Osteoblast (primary cell): ENCODE measurements around the gene INVS. TPM values are rescaled to one million over a fixed set of nuclear protein-coding genes. Genes with fewer than 3 reads are reported as not detected.

Source experiments
- DNase-seq: peaks from one replicate; pipeline ENCODE4 v3.0.0; 2011; ENCODE audit warnings: low spot score, mixed read lengths; ENCODE audit not compliant: insufficient read length; ENCODE audit errors: missing footprints
- H2AFZ ChIP-seq: 2 replicates; pipeline ENCODE4 v1.6.0; 2011; ENCODE audit warnings: mild to moderate bottlenecking, low read length
- H3K27ac ChIP-seq: 2 replicates; pipeline ENCODE4 v1.5.1; 2011; ENCODE audit warnings: mild to moderate bottlenecking, low read depth, low read length, moderate library complexity
- H3K27me3 ChIP-seq: 2 replicates; pipeline ENCODE4 v1.6.0; 2012; ENCODE audit warnings: mild to moderate bottlenecking, control low read depth, inconsistent platforms, low read length, moderate library complexity; ENCODE audit not compliant: insufficient read depth
- H3K36me3 ChIP-seq: 2 replicates; pipeline ENCODE4 v1.5.1; 2011; ENCODE audit warnings: mild to moderate bottlenecking, low read length, control low read depth, moderate library complexity; ENCODE audit not compliant: insufficient read depth
- H3K4me1 ChIP-seq: 2 replicates; pipeline ENCODE4 v1.5.1; 2011; ENCODE audit warnings: mild to moderate bottlenecking, low read length, control low read depth, moderate library complexity; ENCODE audit not compliant: insufficient read depth
- H3K4me2 ChIP-seq: 2 replicates; pipeline ENCODE4 v1.6.0; 2011; ENCODE audit warnings: mild to moderate bottlenecking, low read length; ENCODE audit not compliant: insufficient read depth
- H3K4me3 ChIP-seq: fragments of 200-600 bp; sonication (generic); 3 replicates; pipeline ENCODE4 v1.5.1; 2012; ENCODE audit warnings: mild to moderate bottlenecking, low read length, inconsistent platforms; ENCODE audit not compliant: insufficient read depth
- H3K79me2 ChIP-seq: 2 replicates; pipeline ENCODE4 v1.6.0; 2012; ENCODE audit warnings: mild to moderate bottlenecking, low read length, control low read depth, inconsistent platforms; ENCODE audit not compliant: insufficient read depth
- H3K9me3 ChIP-seq: 2 replicates; pipeline ENCODE4 v1.5.1; 2011; ENCODE audit warnings: low read depth, low read length, control low read depth
- H4K20me1 ChIP-seq: 2 replicates; pipeline ENCODE4 v1.6.0; 2012; ENCODE audit warnings: mild to moderate bottlenecking, low read length, control low read depth; ENCODE audit not compliant: insufficient read depth
- total RNA-seq: library from RNA; depleted of rRNA; stranded (reverse); fragments of >200 nt; gene quantifications from 2 replicates; pipeline ENCODE4 v1.2.3, GENCODE V29; 2012
- TF ChIP-seq, protein P1 (sequence below): IDR thresholded peaks from 2 replicates; pipeline ENCODE4 v1.5.1; 2011; ENCODE audit warnings: mild to moderate bottlenecking, low read depth, low read length, moderate library complexity; ENCODE audit errors: extremely low read depth

Gene INVS
- total RNA-seq, 1 donor = 27.1 TPM

DNA sequence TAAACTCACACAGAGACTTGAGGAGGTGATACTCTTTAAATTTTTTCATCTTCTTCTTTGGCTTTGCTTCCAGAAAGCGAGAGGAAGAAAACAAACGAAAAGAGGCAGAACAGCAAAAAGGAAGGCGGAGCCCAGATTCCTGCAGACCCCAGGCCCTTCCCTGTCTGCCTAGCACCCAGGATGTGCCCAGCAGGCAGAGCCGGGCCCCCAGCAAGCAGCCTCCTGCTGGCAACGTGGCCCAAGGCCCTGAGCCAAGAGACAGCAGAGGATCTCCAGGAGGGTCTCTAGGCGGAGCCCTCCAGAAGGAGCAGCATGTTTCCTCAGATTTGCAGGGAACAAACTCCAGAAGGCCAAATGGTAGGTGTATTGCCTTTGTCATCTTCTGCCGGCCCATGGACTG, 185.2 kb downstream of the INVS start:
- H3K4me3 ChIP-seq = no peak overlapping the region
- TF ChIP-seq, protein P1, sequence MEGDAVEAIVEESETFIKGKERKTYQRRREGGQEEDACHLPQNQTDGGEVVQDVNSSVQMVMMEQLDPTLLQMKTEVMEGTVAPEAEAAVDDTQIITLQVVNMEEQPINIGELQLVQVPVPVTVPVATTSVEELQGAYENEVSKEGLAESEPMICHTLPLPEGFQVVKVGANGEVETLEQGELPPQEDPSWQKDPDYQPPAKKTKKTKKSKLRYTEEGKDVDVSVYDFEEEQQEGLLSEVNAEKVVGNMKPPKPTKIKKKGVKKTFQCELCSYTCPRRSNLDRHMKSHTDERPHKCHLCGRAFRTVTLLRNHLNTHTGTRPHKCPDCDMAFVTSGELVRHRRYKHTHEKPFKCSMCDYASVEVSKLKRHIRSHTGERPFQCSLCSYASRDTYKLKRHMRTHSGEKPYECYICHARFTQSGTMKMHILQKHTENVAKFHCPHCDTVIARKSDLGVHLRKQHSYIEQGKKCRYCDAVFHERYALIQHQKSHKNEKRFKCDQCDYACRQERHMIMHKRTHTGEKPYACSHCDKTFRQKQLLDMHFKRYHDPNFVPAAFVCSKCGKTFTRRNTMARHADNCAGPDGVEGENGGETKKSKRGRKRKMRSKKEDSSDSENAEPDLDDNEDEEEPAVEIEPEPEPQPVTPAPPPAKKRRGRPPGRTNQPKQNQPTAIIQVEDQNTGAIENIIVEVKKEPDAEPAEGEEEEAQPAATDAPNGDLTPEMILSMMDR = no peak
- no peak overlapping the region for H3K4me2 ChIP-seq
- H2AFZ ChIP-seq = no peak overlapping the region
- H3K4me1 ChIP-seq = no peaks in the 10 kb centered on the region
- H3K27ac ChIP-seq = no peak overlapping the region
- no peaks in the 10 kb centered on the region for H4K20me1 ChIP-seq
- peaks cover 14% of the 10 kb centered on the region for H3K36me3 ChIP-seq
- no peaks in the 10 kb centered on the region for H3K27me3 ChIP-seq
- no peaks in the 10 kb centered on the region for H3K9me3 ChIP-seq
- H3K79me2 ChIP-seq = no peaks in the 10 kb centered on the region
- no peak for DNase-seq

DNA sequence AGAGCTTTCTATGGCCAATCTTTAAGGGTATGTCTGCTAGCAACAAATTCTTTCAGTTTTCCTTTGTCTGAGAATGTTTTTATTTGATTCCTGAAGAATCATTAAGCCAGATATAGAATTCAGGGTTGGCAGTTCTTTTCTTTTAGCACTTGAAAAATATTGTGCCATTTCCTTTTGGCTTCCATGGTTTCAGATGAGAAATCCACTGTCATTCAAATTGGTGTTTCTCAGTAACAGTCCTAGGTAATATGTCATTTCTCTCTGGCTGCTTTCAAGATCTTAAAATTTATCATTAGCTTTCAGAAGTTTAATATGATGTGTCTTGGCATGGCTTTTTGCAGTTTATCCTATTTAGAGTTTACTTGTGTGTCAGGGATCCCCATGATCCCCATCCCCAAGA, 186.0 kb downstream of the INVS start:
- Histone ChIP-seq H3K4me3 (no peak overlapping the region), H3K79me2 (no peaks in the 10 kb centered on the region), H3K27ac (no peak overlapping the region), H2AFZ (no peak overlapping the region), H3K36me3 (peaks cover 13% of the 10 kb centered on the region), H3K4me2 (no peak overlapping the region), H3K4me1 (no peaks in the 10 kb centered on the region), H3K9me3 (no peaks in the 10 kb centered on the region), H4K20me1 (no peaks in the 10 kb centered on the region), H3K27me3 (no peaks in the 10 kb centered on the region)
- DNase-seq = no peak
- TF ChIP-seq, protein P1 = no peak

DNA sequence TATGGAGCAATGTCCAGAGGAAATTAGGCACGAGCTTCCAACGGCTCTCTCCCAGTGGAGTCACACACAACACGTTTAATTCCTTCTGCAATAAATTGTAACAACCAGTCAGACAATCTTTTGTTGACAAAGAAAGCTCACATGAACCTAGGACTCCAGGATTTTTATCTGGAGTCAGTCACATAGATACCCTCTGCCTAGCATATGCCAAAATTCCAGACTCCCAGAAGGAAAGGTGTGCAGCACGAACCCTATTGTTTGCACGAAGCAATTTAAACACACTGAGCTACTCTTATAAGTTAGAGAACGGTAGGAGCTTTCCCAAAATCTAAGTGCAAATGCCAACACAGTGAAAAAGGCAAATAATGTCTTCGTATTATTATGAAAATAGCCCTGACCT, 186.6 kb downstream of the INVS start:
- DNase-seq = peak; percentile 32
- Histone ChIP-seq H3K79me2 (no peaks in the 10 kb centered on the region), H2AFZ (no peak overlapping the region), H3K9me3 (no peaks in the 10 kb centered on the region), H3K27me3 (no peaks in the 10 kb centered on the region), H4K20me1 (no peaks in the 10 kb centered on the region), H3K4me3 (no peak overlapping the region), H3K27ac (no peak overlapping the region), H3K4me1 (no peaks in the 10 kb centered on the region), H3K4me2 (no peak overlapping the region), H3K36me3 (peaks cover 14% of the 10 kb centered on the region)
- TF ChIP-seq, protein P1 = no peak

DNA sequence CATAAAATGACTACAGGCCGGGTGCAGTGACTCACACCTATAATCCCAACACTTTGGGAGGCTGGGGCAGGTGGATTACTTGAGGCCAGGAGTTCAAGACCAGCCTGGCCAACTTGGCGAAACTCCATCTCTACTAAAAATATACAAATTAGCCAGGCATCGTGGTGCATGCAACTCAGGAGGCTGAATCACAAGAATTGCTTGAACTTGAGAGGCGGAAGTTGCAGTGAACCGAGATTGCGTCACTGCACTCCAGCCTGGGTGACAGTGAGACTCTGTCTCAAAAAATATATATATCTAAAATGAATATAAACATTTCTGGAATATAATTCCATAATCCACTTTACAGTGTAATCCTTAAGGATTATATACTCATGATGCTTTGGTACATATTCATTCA, 187.2 kb downstream of the INVS start:
- no peak for DNase-seq
- H4K20me1 ChIP-seq = no peaks in the 10 kb centered on the region

More for the DNA sequence above, 187.2 kb downstream of the INVS start:
- no peak overlapping the region for H3K27ac ChIP-seq
- no peak overlapping the region for H3K4me3 ChIP-seq
- H2AFZ ChIP-seq = no peak overlapping the region
- H3K27me3 ChIP-seq = no peaks in the 10 kb centered on the region
- TF ChIP-seq, protein P1 = no peak
- no peaks in the 10 kb centered on the region for H3K79me2 ChIP-seq
- no peaks in the 10 kb centered on the region for H3K4me1 ChIP-seq
- H3K4me2 ChIP-seq = no peak overlapping the region
- H3K36me3 ChIP-seq = peaks cover 16% of the 10 kb centered on the region
- no peaks in the 10 kb centered on the region for H3K9me3 ChIP-seq
